Measurements from ENCODE around the gene DAP3. TPM values are rescaled to one million over a fixed set of nuclear protein-coding genes. Genes with fewer than 3 reads are reported as not detected.
A peak's percentile ranks its signal among the peaks of the same experiment; 100 is the strongest.
"Not testable (repeated sequence)": the region's sequence is repeated elsewhere in the genome, so short reads cannot be mapped to it uniquely, and the experiment has no call there.

DAP3 gene
- total RNA-seq, 2 donors from 2014 or later, result 107 to 112 TPM

DNA sequence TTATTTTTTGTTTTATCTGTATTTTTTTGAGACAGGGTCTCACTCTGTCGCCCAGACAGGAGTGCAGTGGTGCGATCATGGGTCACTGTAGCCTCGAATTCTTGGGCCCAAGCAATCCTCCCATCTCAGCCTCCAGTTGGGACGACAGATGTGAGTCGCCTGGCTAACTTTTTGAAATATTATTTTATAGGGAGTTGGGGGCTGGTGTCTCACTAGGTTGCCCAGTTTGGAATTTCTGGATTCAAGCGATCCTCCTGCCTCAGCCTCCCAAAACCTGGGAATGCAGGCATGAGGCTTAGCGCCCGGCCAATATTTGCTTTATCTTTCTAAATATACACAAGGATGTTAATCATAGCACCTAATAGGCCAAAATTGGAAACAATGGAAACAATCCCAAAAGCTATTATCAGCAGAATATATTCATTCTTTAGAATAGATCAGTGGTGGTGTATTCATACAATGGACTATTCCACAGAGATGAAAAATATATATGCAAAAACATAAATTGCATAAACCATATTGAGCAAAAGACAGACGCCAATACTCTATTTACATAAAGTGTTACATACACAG, 55.9 kb downstream of the DAP3 start:
- Histone ChIP-seq H3K4me1 (ENCODE audit: control insufficient read depth, insufficient read depth, low read length) (no peaks in the 10 kb centered on the region), H3K27me3 (ENCODE audit: control insufficient read depth, insufficient read depth, low read length, poor library complexity, severe bottlenecking) (no peaks in the 10 kb centered on the region), H3K9ac (ENCODE audit: extremely low read depth, low read length, poor library complexity, severe bottlenecking) (peak overlapping the region; percentile 62), H3K36me3 (ENCODE audit: control insufficient read depth, insufficient read depth, low read length) (peaks cover 13% of the 10 kb centered on the region), H3K4me3 (ENCODE audit: low read length) (peak overlapping the region; percentile 83), H3K9me3 (ENCODE audit: control insufficient read depth, low read length) (no peaks in the 10 kb centered on the region), H3K27ac (ENCODE audit: low read depth, low read length) (no peak overlapping the region)
- H3K4me3 Mint-ChIP-seq, result peak overlapping the region; percentile 74
- no peaks in the 10 kb centered on the region for H3K27me3 Mint-ChIP-seq (ENCODE audit: insufficient read depth)
- H3K27ac Mint-ChIP-seq, result no peak overlapping the region
- H3K36me3 Mint-ChIP-seq (ENCODE audit: low read depth), result peaks cover 15% of the 10 kb centered on the region
- WGBS, 2 experiments (ENCODE audit: insufficient coverage in 1 of 2, insufficient read length in 1 of 2), result 92 to 100% methylated on average over 3 to 8 of the region's 9 CpGs
- no peaks in the 10 kb centered on the region for H3K4me1 Mint-ChIP-seq
- TF ChIP-seq, protein P1, sequence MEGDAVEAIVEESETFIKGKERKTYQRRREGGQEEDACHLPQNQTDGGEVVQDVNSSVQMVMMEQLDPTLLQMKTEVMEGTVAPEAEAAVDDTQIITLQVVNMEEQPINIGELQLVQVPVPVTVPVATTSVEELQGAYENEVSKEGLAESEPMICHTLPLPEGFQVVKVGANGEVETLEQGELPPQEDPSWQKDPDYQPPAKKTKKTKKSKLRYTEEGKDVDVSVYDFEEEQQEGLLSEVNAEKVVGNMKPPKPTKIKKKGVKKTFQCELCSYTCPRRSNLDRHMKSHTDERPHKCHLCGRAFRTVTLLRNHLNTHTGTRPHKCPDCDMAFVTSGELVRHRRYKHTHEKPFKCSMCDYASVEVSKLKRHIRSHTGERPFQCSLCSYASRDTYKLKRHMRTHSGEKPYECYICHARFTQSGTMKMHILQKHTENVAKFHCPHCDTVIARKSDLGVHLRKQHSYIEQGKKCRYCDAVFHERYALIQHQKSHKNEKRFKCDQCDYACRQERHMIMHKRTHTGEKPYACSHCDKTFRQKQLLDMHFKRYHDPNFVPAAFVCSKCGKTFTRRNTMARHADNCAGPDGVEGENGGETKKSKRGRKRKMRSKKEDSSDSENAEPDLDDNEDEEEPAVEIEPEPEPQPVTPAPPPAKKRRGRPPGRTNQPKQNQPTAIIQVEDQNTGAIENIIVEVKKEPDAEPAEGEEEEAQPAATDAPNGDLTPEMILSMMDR (conservative IDR thresholded peaks at IDR 0.05), result no peak
- H3K9me3 Mint-ChIP-seq, result no peaks in the 10 kb centered on the region
- no peak for DNase-seq

- not testable (repeated sequence) for H3K4me1 ChIP-seq (ENCODE audit: control insufficient read depth, insufficient read depth, low read length); H3K9me3 ChIP-seq (ENCODE audit: control insufficient read depth, low read length); H3K27ac ChIP-seq (ENCODE audit: low read depth, low read length); H3K27me3 Mint-ChIP-seq (ENCODE audit: insufficient read depth); H3K27me3 ChIP-seq (ENCODE audit: control insufficient read depth, insufficient read depth, low read length, poor library complexity, severe bottlenecking); H3K4me1 Mint-ChIP-seq; H3K36me3 ChIP-seq (ENCODE audit: control insufficient read depth, insufficient read depth, low read length); H3K9me3 Mint-ChIP-seq
- H3K4me3 ChIP-seq (ENCODE audit: low read length), result peak overlapping the region; percentile 83
- peak overlapping the region; percentile 72 for H3K27ac Mint-ChIP-seq
- H3K36me3 Mint-ChIP-seq (ENCODE audit: low read depth), result peaks cover 18% of the 10 kb centered on the region
- peak; percentile 96 for DNase-seq
- 0 to 1% methylated on average over 13 to 33 of the region's 77 CpGs for WGBS, 2 experiments (ENCODE audit: insufficient coverage in 1 of 2, insufficient read length in 1 of 2)
- peak overlapping the region; percentile 74 for H3K4me3 Mint-ChIP-seq
- peak overlapping the region; percentile 62 for H3K9ac ChIP-seq (ENCODE audit: extremely low read depth, low read length, poor library complexity, severe bottlenecking)
Observed at GRCh38 chr1:155745284-155746228, 56.7 kb downstream of the DAP3 start.

DNA sequence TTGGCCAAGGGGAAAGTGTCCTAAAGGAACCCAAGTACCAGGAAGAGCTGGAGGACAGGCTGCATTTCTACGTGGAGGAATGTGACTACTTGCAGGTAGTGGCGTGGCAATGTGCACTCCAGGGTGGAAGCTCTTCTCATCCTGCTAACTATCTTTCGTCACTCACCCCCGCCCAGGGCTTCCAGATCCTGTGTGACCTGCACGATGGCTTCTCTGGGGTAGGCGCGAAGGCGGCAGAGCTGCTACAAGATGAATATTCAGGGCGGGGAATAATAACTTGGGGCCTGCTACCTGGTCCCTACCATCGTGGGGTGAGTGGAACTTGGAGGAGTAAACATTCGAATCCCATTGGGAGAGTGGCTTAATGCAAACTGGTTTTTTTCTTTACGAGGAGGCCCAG, 58.7 kb downstream of the DAP3 start:
- H3K36me3 Mint-ChIP-seq (ENCODE audit: low read depth), result peaks cover 31% of the 10 kb centered on the region
- H3K27ac Mint-ChIP-seq, result peak overlapping the region; percentile 9
- H3K4me1 ChIP-seq (ENCODE audit: control insufficient read depth, insufficient read depth, low read length); H3K9ac ChIP-seq (ENCODE audit: extremely low read depth, low read length, poor library complexity, severe bottlenecking); H3K9me3 Mint-ChIP-seq; H3K27me3 ChIP-seq (ENCODE audit: control insufficient read depth, insufficient read depth, low read length, poor library complexity, severe bottlenecking); H3K4me3 ChIP-seq (ENCODE audit: low read length); H3K27me3 Mint-ChIP-seq (ENCODE audit: insufficient read depth); H3K9me3 ChIP-seq (ENCODE audit: control insufficient read depth, low read length); DNase-seq; H3K4me1 Mint-ChIP-seq; H3K27ac ChIP-seq (ENCODE audit: low read depth, low read length); H3K4me3 Mint-ChIP-seq: not testable (repeated sequence)
- 95% methylated on average over 3 to 11 of the region's 12 CpGs for WGBS, 2 experiments (ENCODE audit: insufficient coverage in 1 of 2, insufficient read length in 1 of 2)
- H3K36me3 ChIP-seq (ENCODE audit: control insufficient read depth, insufficient read depth, low read length), result peaks cover 12% of the 10 kb centered on the region

DNA sequence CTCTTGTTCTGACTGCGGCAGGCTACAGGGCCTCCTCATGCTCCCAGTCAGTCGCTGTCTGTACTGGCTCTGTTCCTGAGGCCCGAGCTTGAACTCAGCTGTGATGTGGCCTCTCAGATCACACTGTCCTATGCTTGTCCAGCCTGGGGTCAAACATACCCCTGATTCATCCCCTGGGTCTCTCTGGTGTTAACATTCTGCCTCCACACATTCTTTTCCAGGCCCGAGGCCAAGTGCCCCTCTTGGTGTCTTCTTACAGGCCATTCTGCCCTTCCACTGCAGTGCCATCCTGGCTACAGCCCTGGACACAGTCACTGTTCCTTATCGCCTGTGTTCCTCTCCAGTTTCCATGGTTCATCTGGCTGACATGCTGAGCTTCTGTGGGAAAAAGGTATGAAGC, 59.2 kb downstream of the DAP3 start:
- H3K4me1 ChIP-seq (ENCODE audit: control insufficient read depth, insufficient read depth, low read length); H3K4me1 Mint-ChIP-seq; H3K4me3 Mint-ChIP-seq; H3K27me3 Mint-ChIP-seq (ENCODE audit: insufficient read depth); DNase-seq; H3K27ac ChIP-seq (ENCODE audit: low read depth, low read length); H3K9ac ChIP-seq (ENCODE audit: extremely low read depth, low read length, poor library complexity, severe bottlenecking); H3K27me3 ChIP-seq (ENCODE audit: control insufficient read depth, insufficient read depth, low read length, poor library complexity, severe bottlenecking); H3K9me3 ChIP-seq (ENCODE audit: control insufficient read depth, low read length); H3K4me3 ChIP-seq (ENCODE audit: low read length); H3K9me3 Mint-ChIP-seq: not testable (repeated sequence)
- H3K36me3 ChIP-seq (ENCODE audit: control insufficient read depth, insufficient read depth, low read length), result peaks cover 17% of the 10 kb centered on the region
- peak overlapping the region; percentile 9 for H3K27ac Mint-ChIP-seq
- 94 to 96% methylated on average over 4 to 5 of the region's 5 CpGs for WGBS, 2 experiments (ENCODE audit: insufficient coverage in 1 of 2, insufficient read length in 1 of 2)
- H3K36me3 Mint-ChIP-seq (ENCODE audit: low read depth), result peaks cover 31% of the 10 kb centered on the region

- H3K4me3 ChIP-seq (ENCODE audit: low read length); H3K9ac ChIP-seq (ENCODE audit: extremely low read depth, low read length, poor library complexity, severe bottlenecking); H3K4me3 Mint-ChIP-seq; H3K4me1 ChIP-seq (ENCODE audit: control insufficient read depth, insufficient read depth, low read length); H3K4me1 Mint-ChIP-seq; DNase-seq; H3K27ac Mint-ChIP-seq; H3K9me3 ChIP-seq (ENCODE audit: control insufficient read depth, low read length); H3K9me3 Mint-ChIP-seq; H3K27me3 ChIP-seq (ENCODE audit: control insufficient read depth, insufficient read depth, low read length, poor library complexity, severe bottlenecking); H3K27me3 Mint-ChIP-seq (ENCODE audit: insufficient read depth); H3K27ac ChIP-seq (ENCODE audit: low read depth, low read length): not testable (repeated sequence)
- H3K36me3 Mint-ChIP-seq (ENCODE audit: low read depth), result peaks cover 66% of the 10 kb centered on the region
- 69 to 98% methylated on average over 3 of the region's 3 CpGs for WGBS, 2 experiments (ENCODE audit: insufficient coverage in 1 of 2, insufficient read length in 1 of 2)
- peaks cover 64% of the 10 kb centered on the region for H3K36me3 ChIP-seq (ENCODE audit: control insufficient read depth, insufficient read depth, low read length)
Observed at GRCh38 chr1:155759017-155759416, 70.1 kb downstream of the DAP3 start.
